Right lobe of liver (tissue), 6 donors: Measurements from ENCODE around the gene CXorf58. TPM values are rescaled to one million over a fixed set of nuclear protein-coding genes. Genes with fewer than 3 reads are reported as not detected.

Experiments
- ATAC-seq, 4 donors: fragments of 200-7000 bp; cut with Tn5 transposase; one replicate each; pipeline ENCODE4 v1.9.1; 2020; ENCODE audit warnings: mild to moderate bottlenecking in 4 of 4, moderate library complexity in 4 of 4
- DNase-seq, 3 donors: peaks; one replicate each; pipeline ENCODE4 v3.0.0-alpha.2; 2020
- H3K27ac ChIP-seq, 3 donors: fragments of 200-600 bp; one replicate each; pipeline ENCODE4 v1.8.0; 2022
- H3K27me3 ChIP-seq, 2 donors: fragments of 200-600 bp; one replicate each; pipeline ENCODE4 v1.8.0; 2022
- H3K36me3 ChIP-seq, 4 donors: fragments of 200-600 bp; sonication (generic) in 1 of 4; one replicate each; pipeline versions ENCODE4 v1.5.1 to v1.8.0; 2017 to 2022; ENCODE audit warnings: control low read depth in 1 of 4
- H3K4me1 ChIP-seq, 4 donors: fragments of 200-600 bp; sonication (generic) in 1 of 4; one replicate each; pipeline versions ENCODE4 v1.5.1 to v1.8.0; 2017 to 2022; ENCODE audit warnings: control low read depth in 1 of 4
- H3K4me3 ChIP-seq, 3 donors: fragments of 200-600 bp; one replicate each; pipeline ENCODE4 v1.8.0; 2022
- H3K9me3 ChIP-seq, 4 donors: fragments of 200-600 bp; sonication (generic) in 1 of 4; one replicate each; pipeline versions ENCODE4 v1.5.1 to v1.8.0; 2017 to 2022; ENCODE audit warnings: control low read depth in 1 of 4
- CTCF ChIP-seq, 4 donors: fragments of 200-600 bp in 3 of 4; fragments of 450-650 bp in 1 of 4; IDR thresholded peaks; one replicate each; pipeline versions ENCODE4 v1.5.1 to v1.8.0; 2016 to 2022; ENCODE audit warnings: antibody characterized with exemption in 4 of 4, mild to moderate bottlenecking in 2 of 4
- POLR2A ChIP-seq: fragments of 450-650 bp; IDR thresholded peaks from one replicate; pipeline ENCODE4 v1.6.1; 2017; ENCODE audit warnings: antibody characterized with exemption, mild to moderate bottlenecking
- WGBS: methylation state at CpG from one replicate; pipeline ENCODE4 v1.1.6; 2018; ENCODE audit warnings: low coverage, low lambda C conversion rate; ENCODE audit not compliant: insufficient coverage; ENCODE audit errors: missing lambda C conversion rate; 5-methylcytosine and 5-hydroxymethylcytosine counted together
- intact Hi-C, 2 donors: fragments of 100-400 bp; cut with DNase I; formaldehyde crosslinking; loops; one replicate each; pipeline versions ENCODE4 v1.11.2 to v1.14.1; 2022
- total RNA-seq, 6 experiments: library from RNA; depleted of rRNA in 2 of 6; stranded (reverse); fragments of >200 nt in 2 of 6; fragmentation: NEBNext Ultra II Directional in 3 of 6; extraction: Animal tissue kit (Norgen Biotek cat#: 25700) in 3 of 6; gene quantifications; one replicate each; pipeline versions ENCODE4 v1.1.0 to v1.2.4, GENCODE V29; 2016 to 2023
- donor health status: DM: no; HTN: yes; CAD: no.
- donor health status: DM: no; HTN: no; CAD: no.
- donor health status: DM: no; HTN: no; CAD: no.
- donor health status: DM: no; HTN: yes; CAD: no.
- donor health status: DM: no; HTN: yes; CAD: no.

CXorf58 gene
- total RNA-seq, 6 experiments from 2014 or later = not detected

DNA sequence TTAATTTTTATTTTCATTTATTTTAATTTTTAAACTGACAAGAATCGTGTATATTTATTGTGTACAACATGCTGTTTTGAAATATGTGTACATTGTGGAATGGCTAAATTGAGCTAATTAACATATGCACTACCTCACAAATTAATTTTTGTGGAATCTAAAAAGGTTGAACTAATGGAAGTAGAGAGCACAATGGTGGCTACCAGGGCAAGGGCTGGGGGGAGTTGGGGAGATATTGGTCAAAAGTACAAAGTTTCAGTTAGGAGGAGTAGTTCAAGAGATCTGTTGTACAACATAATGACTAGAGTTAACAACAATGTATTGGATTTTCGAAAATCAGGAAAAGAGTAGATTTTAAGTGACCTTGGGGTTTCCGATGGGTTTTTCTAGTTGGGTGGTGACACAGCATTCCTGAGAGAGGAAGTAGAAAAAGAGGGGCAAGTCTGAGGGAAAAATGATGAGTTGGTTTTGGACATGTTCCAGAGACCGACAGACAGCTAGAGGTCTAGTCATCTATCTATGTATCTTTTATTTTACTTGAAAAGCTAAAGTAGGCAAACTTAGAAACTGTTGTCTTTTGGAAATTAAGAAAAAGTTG lies 23.3 kb upstream of the CXorf58 start:
- no peaks in the 10 kb centered on the region for H3K27me3 ChIP-seq
- TF ChIP-seq CTCF (IDR thresholded peaks at IDR 0.05) (no peak), POLR2A (no peak)
- intact Hi-C loops = no loop called here
- ATAC-seq = no peak
- H3K27ac ChIP-seq = no peak overlapping the region
- no peaks in the 10 kb centered on the region for H3K36me3 ChIP-seq
- no peak for DNase-seq
- no peaks in the 10 kb centered on the region for H3K9me3 ChIP-seq
- 45% methylated on average over 4 of the region's 4 CpGs for WGBS
- peaks cover 0 to 4% (median 0%) of the 10 kb centered on the region in 4 donors for H3K4me1 ChIP-seq
- no peak overlapping the region for H3K4me3 ChIP-seq

GRCh38 chrX:23885803-23886202 lies 22.0 kb upstream of the CXorf58 start:
- DNase-seq = no peak
- no peak overlapping the region for H3K4me3 ChIP-seq
- no peaks in the 10 kb centered on the region for H3K36me3 ChIP-seq
- peak in 2 of 4 donors; percentile 25 to 28 for ATAC-seq
- H3K27me3 ChIP-seq = no peaks in the 10 kb centered on the region
- TF ChIP-seq POLR2A = no peak
- TF ChIP-seq CTCF (IDR thresholded peaks at IDR 0.05) = no peak
- H3K4me1 ChIP-seq = peaks cover 0 to 4% (median 0%) of the 10 kb centered on the region in 4 donors
- intact Hi-C loops = no loop called here
- no peaks in the 10 kb centered on the region for H3K9me3 ChIP-seq
- 42% methylated on average over 3 of the region's 3 CpGs for WGBS
- no peak overlapping the region for H3K27ac ChIP-seq

GRCh38 chrX:23887451-23887850 lies 20.4 kb upstream of the CXorf58 start:
- peak in 3 of 4 donors; percentile 21 to 47 (median 38) for ATAC-seq

DNA sequence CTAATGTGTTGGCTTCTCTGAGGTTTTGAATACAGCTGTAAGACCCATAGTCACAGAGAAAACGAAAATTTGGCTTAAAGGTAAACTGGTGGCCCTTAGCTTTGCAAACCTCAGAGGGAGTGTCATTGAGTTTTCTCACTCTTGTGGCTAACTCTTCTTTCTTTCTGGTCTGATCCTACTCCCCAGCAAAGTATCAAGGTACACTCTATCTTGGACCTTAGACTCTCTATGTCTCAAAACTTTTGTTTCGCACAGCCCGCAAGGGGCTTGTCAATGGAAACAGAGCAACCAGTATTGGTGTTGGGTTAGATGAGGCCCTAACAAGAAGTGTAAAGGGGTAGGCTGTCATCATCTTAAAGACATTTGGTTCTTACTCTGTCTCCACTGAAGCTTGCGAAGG lies 19.9 kb upstream of the CXorf58 start:
- WGBS = 74% methylated on average over 4 of the region's 4 CpGs
- Histone ChIP-seq H3K36me3 (no peaks in the 10 kb centered on the region), H3K27ac (no peak overlapping the region), H3K27me3 (no peaks in the 10 kb centered on the region), H3K4me1 (peaks cover 0 to 4% (median 0%) of the 10 kb centered on the region in 4 donors), H3K9me3 (no peaks in the 10 kb centered on the region), H3K4me3 (no peak overlapping the region)
- TF ChIP-seq POLR2A (no peak), CTCF (IDR thresholded peaks at IDR 0.05) (no peak)
- no peak for DNase-seq
- intact Hi-C loops = no loop called here
- no peak for ATAC-seq

More at GRCh38 chrX:23887451-23887850, 20.4 kb upstream of the CXorf58 start:
- Histone ChIP-seq H3K4me3 (no peak overlapping the region), H3K4me1 (peaks cover 0 to 4% (median 0%) of the 10 kb centered on the region in 4 donors), H3K27me3 (no peaks in the 10 kb centered on the region), H3K9me3 (no peaks in the 10 kb centered on the region), H3K36me3 (no peaks in the 10 kb centered on the region), H3K27ac (no peak overlapping the region)
- TF ChIP-seq CTCF (IDR thresholded peaks at IDR 0.05) (no peak), POLR2A (no peak)
- no peak for DNase-seq
- 62% methylated on average over 2 of the region's 6 CpGs for WGBS
- intact Hi-C loops = no loop called here
